Kidney (tissue), 14 donors: ENCODE data around the gene EDN3. TPM values are rescaled to one million over a fixed set of nuclear protein-coding genes. Genes with fewer than 3 reads are reported as not detected.

Experiments used
- DNase-seq, 5 donors: peaks; one replicate each; pipeline ENCODE4 v3.0.0-alpha.2; 2013 to 2020
- FAIRE-seq: peaks from 2 replicates; lab custom pipeline; 2012; peaks lifted over from hg19 to GRCh38; lab: Jason Lieb, UNC
- H3K27ac ChIP-seq, 2 donors: one replicate each; pipeline ENCODE4 v1.7.0; 2013; ENCODE audit warnings: low read depth in 2 of 2, low read length in 2 of 2, inconsistent platforms in 1 of 2
- H3K27me3 ChIP-seq: one replicate; pipeline ENCODE4 v1.7.1; 2013; ENCODE audit warnings: low read length, inconsistent platforms; ENCODE audit not compliant: control insufficient read depth, insufficient read depth
- H3K36me3 ChIP-seq, 3 donors: one replicate each; pipeline versions ENCODE4 v1.7.0 to v1.7.1; 2013; ENCODE audit warnings: low read length in 3 of 3, control low read depth in 1 of 3, inconsistent platforms in 1 of 3; ENCODE audit not compliant: insufficient read depth in 3 of 3, control insufficient read depth in 2 of 3
- H3K4me1 ChIP-seq, 3 donors: one replicate each; pipeline versions ENCODE4 v1.7.0 to v1.7.1; 2013; ENCODE audit warnings: low read length in 3 of 3, inconsistent platforms in 1 of 3, low read depth in 1 of 3; ENCODE audit not compliant: control insufficient read depth in 2 of 3, insufficient read depth in 2 of 3
- H3K4me3 ChIP-seq, 3 donors: one replicate each; pipeline versions ENCODE4 v1.7.0 to v1.8.1; 2013; ENCODE audit warnings: low read length in 3 of 3, control low read depth in 1 of 3, inconsistent platforms in 1 of 3
- H3K9ac ChIP-seq, 3 donors: one replicate each; pipeline versions ENCODE4 v1.7.0 to v1.7.1; 2013; ENCODE audit warnings: low read length in 3 of 3, control low read depth in 1 of 3, inconsistent platforms in 1 of 3
- H3K9me3 ChIP-seq, 3 donors: one replicate each; pipeline versions ENCODE4 v1.7.0 to v1.7.1; 2013; ENCODE audit warnings: low read length in 3 of 3, control low read depth in 1 of 3, inconsistent platforms in 1 of 3; ENCODE audit not compliant: control insufficient read depth in 2 of 3, insufficient read depth in 1 of 3
- intact Hi-C: fragments of 100-400 bp; cut with DNase I; formaldehyde crosslinking; loops from one replicate; pipeline ENCODE4 v1.11.1; 2022
- polyA plus RNA-seq: library from polyadenylated mRNA; stranded (reverse); fragments of 350-450 nt; fragmentation: Illumina TruSeq; extraction: RNeasy Lipid Tissue Mini Kit (QIAGEN cat#74804); gene quantifications from one replicate; pipeline ENCODE4 v1.2.3, GENCODE V29; 2014; ENCODE audit warnings: low read depth, low replicate concordance; ENCODE audit not compliant: insufficient read depth
- total RNA-seq: library from RNA; stranded (reverse); fragmentation: NEBNext Ultra II Directional; extraction: Animal tissue kit (Norgen Biotek cat#: 25700); gene quantifications from one replicate; pipeline ENCODE4 v1.2.1, GENCODE V29; 2021
- TF ChIP-seq, protein P1 (sequence below): IDR thresholded peaks from 3 replicates; pipeline ENCODE4 v1.5.1; 2012; ENCODE audit warnings: mild to moderate bottlenecking, moderate library complexity, borderline replicate concordance; ENCODE audit not compliant: insufficient read depth; ENCODE audit errors: extremely low read depth
- donor health status: control.
- donor health status: control.
- donor health status: control.
- donor health status: control.
- donor health status: control.
- donor health status: DM: yes; HTN: yes; CAD: no.
- donor health status: Normal renal cell carcinoma (clear cell type).

EDN3 gene
- total and polyA plus RNA-seq, 2 donors from 2014 or later = 0.19 TPM; not detected in 1

DNA sequence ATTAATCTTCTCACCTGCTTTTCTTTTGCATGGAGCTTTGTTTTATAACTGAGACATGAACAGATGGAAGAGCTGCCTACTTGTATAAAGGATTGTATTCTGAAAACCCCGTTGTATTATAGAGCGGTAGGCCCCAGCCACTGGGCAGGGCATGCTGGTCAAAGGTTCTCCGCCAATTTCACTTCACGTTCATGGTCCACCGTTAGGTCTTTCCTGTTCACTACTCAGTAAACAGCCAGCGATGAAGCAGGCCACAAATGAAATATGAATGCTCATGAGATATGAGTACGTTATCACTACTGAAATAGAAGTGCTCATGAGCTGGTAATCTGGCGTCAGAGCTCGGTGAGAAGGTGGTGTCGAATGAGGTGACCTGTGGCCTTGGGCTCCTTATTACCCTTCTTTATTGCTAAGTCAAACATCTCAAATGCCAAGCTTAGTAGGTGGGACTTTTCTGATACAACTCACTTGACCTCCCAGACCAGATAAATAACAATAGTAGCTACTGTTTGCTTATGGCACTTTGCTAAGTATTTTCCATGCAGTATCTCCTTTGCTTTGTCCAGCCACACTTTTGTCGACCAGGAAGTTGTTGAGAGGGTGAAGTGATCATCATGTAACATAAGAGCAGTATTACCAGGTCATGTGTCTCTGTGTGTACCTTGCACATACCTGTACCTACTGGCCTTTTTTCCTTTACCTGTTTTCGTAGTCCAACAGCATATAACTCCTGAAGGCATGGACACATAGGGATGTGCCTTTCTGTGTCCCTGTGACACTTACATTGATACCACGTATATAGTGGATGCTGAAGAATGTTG lies 16.7 kb downstream of the EDN3 start:
- FAIRE-seq = no peak

DNA sequence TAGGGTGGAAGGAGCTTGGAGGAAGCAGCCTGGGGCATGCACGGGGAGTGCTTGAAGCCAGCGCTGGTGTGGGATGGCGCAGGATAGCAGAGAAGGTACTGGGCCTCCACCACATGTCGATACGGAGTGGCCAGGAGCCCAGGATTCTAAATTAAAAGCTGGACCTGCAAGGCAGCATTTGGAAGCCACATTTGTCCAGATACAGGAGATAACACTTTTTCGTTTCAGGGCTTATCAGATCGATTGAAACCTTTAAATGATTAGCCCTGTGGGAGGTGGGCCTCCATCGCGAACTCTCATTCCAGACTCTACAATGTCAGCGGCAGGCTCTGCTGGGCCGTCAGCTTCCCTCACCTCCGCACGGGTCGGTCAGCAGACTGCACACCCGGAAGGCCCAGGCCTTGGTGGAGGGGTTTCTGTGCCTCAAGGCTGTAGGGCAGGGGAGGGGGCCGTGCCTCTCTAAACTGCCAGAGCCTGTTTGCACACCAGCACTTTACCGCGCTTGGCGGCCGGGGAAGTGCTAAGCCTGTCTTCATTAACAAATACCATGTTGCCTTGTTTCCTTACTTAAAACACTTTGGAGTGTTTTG lies 17.9 kb downstream of the EDN3 start:
- no peak for DNase-seq
- intact Hi-C loops = no loop called here

More for the DNA sequence above, 16.7 kb downstream of the EDN3 start:
- Histone ChIP-seq H3K4me1 (no peaks in the 10 kb centered on the region), H3K9ac (no peak overlapping the region), H3K4me3 (no peak overlapping the region), H3K27ac (no peak overlapping the region), H3K9me3 (no peaks in the 10 kb centered on the region), H3K36me3 (no peaks in the 10 kb centered on the region), H3K27me3 (no peaks in the 10 kb centered on the region)
- TF ChIP-seq, protein P1, sequence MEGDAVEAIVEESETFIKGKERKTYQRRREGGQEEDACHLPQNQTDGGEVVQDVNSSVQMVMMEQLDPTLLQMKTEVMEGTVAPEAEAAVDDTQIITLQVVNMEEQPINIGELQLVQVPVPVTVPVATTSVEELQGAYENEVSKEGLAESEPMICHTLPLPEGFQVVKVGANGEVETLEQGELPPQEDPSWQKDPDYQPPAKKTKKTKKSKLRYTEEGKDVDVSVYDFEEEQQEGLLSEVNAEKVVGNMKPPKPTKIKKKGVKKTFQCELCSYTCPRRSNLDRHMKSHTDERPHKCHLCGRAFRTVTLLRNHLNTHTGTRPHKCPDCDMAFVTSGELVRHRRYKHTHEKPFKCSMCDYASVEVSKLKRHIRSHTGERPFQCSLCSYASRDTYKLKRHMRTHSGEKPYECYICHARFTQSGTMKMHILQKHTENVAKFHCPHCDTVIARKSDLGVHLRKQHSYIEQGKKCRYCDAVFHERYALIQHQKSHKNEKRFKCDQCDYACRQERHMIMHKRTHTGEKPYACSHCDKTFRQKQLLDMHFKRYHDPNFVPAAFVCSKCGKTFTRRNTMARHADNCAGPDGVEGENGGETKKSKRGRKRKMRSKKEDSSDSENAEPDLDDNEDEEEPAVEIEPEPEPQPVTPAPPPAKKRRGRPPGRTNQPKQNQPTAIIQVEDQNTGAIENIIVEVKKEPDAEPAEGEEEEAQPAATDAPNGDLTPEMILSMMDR = no peak
- DNase-seq = no peak
- intact Hi-C loops = no loop called here

DNA sequence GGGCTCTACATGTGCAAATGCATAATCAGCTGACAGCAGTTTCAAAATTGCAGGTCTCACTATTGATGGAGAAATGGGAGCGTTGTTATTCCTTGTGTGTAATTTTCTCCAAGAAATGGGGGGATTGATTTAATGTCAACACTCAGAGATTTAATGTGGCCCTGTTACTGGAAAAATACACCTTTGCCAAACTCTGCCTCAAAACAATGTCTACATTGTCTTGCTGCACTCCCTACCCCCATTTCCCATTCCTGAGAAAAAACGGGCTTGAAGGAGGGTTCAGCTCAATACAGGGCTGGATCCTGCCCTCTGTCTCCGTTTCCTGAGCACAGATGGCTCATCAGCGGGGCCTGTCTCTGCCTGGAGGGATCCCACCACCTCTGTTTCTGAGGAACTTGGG lies 18.4 kb downstream of the EDN3 start:
- Histone ChIP-seq H3K4me3 (no peak overlapping the region), H3K27me3 (no peaks in the 10 kb centered on the region), H3K27ac (no peak overlapping the region), H3K4me1 (no peaks in the 10 kb centered on the region), H3K36me3 (no peaks in the 10 kb centered on the region), H3K9ac (no peak overlapping the region), H3K9me3 (no peaks in the 10 kb centered on the region)
- TF ChIP-seq, protein P1 = no peak
- intact Hi-C loops = no loop called here
- FAIRE-seq (no peak), DNase-seq (no peak)

More for the DNA sequence above, 17.9 kb downstream of the EDN3 start:
- no peaks in the 10 kb centered on the region for H3K4me1 ChIP-seq
- no peaks in the 10 kb centered on the region for H3K9me3 ChIP-seq
- no peak overlapping the region for H3K27ac ChIP-seq
- H3K27me3 ChIP-seq = no peaks in the 10 kb centered on the region
- TF ChIP-seq, protein P1 = no peak
- H3K36me3 ChIP-seq = no peaks in the 10 kb centered on the region
- H3K4me3 ChIP-seq = no peak overlapping the region
- no peak for FAIRE-seq
- H3K9ac ChIP-seq = no peak overlapping the region
